H1 (cell line): ENCODE measurements around the gene GRK6. TPM values are rescaled to one million over a fixed set of nuclear protein-coding genes. Genes with fewer than 3 reads are reported as not detected.

Source experiments
- CTCF ChIA-PET: fragments of 300-600 bp; sonication (Branson Sonifier 250); formaldehyde crosslinking; loops from one replicate; lab custom pipeline; 2021; ENCODE audit not compliant: partially characterized antibody; lab: Charles Lee
- POLR2A ChIA-PET: fragments of 300-600 bp; sonication (Branson Sonifier 250); formaldehyde crosslinking; loops from one replicate; lab custom pipeline; 2021; ENCODE audit warnings: inconsistent platforms; ENCODE audit not compliant: partially characterized antibody; lab: Charles Lee
- DNase-seq, 2 experiments: peaks; one replicate each; pipeline versions ENCODE4 v3.0.0 to v3.0.0-alpha.2; 2010 to 2022; ENCODE audit warnings: low spot score in 2 of 2, low read depth in 1 of 2, mixed read lengths in 1 of 2
- FAIRE-seq: peaks from 2 replicates; lab custom pipeline; 2011; peaks lifted over from hg19 to GRCh38; lab: Jason Lieb, UNC
- H2AFZ ChIP-seq: 2 replicates; pipeline ENCODE4 v1.8.1; 2012; ENCODE audit warnings: low read length, inconsistent platforms
- H2AK5ac ChIP-seq: 2 replicates; pipeline ENCODE4 v1.6.1; 2013; ENCODE audit warnings: low read depth, low read length
- H2BK120ac ChIP-seq: replicated peaks from 2 replicates; pipeline ENCODE3; 2013; ENCODE audit warnings: low read depth, low read length, inconsistent platforms
- H2BK12ac ChIP-seq: 2 replicates; pipeline ENCODE4 v1.6.1; 2013; ENCODE audit warnings: low read depth, low read length
- H2BK15ac ChIP-seq: 2 replicates; pipeline ENCODE4 v1.6.1; 2013; ENCODE audit warnings: low read length
- H2BK20ac ChIP-seq: 2 replicates; pipeline ENCODE4 v1.6.1; 2013; ENCODE audit warnings: low read length
- H2BK5ac ChIP-seq: 2 replicates; pipeline ENCODE4 v1.6.1; 2013; ENCODE audit warnings: low read depth, low read length
- H3K14ac ChIP-seq: 2 replicates; pipeline ENCODE4 v1.6.1; 2013; ENCODE audit warnings: inconsistent platforms; ENCODE audit not compliant: insufficient read length
- H3K18ac ChIP-seq: 2 replicates; pipeline ENCODE4 v1.6.1; 2013; ENCODE audit warnings: low read length; ENCODE audit errors: extremely low read depth
- H3K23ac ChIP-seq: 2 replicates; pipeline ENCODE4 v1.6.1; 2013; ENCODE audit warnings: inconsistent platforms; ENCODE audit not compliant: insufficient read length
- H3K23me2 ChIP-seq: 2 replicates; pipeline ENCODE4 v1.6.1; 2013; ENCODE audit warnings: low read depth, low read length
- H3K27ac ChIP-seq: 2 replicates; pipeline ENCODE4 v1.6.1; 2011; ENCODE audit warnings: low read depth, low read length, inconsistent platforms
- H3K27me3 ChIP-seq, 4 experiments: replicated peaks in 1 of 4; 1 replicate in 1 of 4; 2 replicates in 3 of 4; pipeline versions ENCODE4 v1.6.1 to v1.8.1; 2011 to 2013; ENCODE audit warnings: low read length in 3 of 4, mild to moderate bottlenecking in 3 of 4, inconsistent platforms in 2 of 4, mixed read lengths in 2 of 4, moderate library complexity in 1 of 4; ENCODE audit not compliant: control insufficient read depth in 3 of 4, insufficient read depth in 3 of 4; ENCODE audit errors: extremely low read depth in 1 of 4
- H3K36me3 ChIP-seq, 4 experiments: 2 replicates each; pipeline versions ENCODE4 v1.6.1 to v1.8.1; 2011 to 2013; ENCODE audit warnings: mild to moderate bottlenecking in 4 of 4, low read length in 3 of 4, moderate library complexity in 2 of 4, control low read depth in 1 of 4, inconsistent platforms in 1 of 4; ENCODE audit not compliant: insufficient read depth in 4 of 4, control insufficient read depth in 2 of 4
- H3K4ac ChIP-seq: replicated peaks from 2 replicates; pipeline ENCODE3; 2013; ENCODE audit warnings: low read length, low read depth, mixed read lengths, inconsistent platforms; ENCODE audit not compliant: insufficient read length
- H3K4me1 ChIP-seq, 4 experiments: replicated peaks in 1 of 4; 1 replicate in 1 of 4; 2 replicates in 3 of 4; pipeline versions ENCODE4 v1.6.1 to v1.8.1; 2011 to 2013; ENCODE audit warnings: low read length in 3 of 4, inconsistent platforms in 2 of 4, mixed read lengths in 1 of 4; ENCODE audit not compliant: insufficient read depth in 4 of 4, control insufficient read depth in 3 of 4
- H3K4me2 ChIP-seq, 2 experiments: 2 replicates each; pipeline versions ENCODE4 v1.6.1 to v1.8.1; 2011 to 2013; ENCODE audit warnings: low read depth in 2 of 2, low read length in 2 of 2, control low read depth in 1 of 2, inconsistent platforms in 1 of 2, mild to moderate bottlenecking in 1 of 2; ENCODE audit not compliant: insufficient read depth in 1 of 2
- H3K4me3 ChIP-seq, 4 experiments: fragments of 200-600, 300-600 bp in 1 of 4; sonication (generic), shearing (Covaris generic), sonication (Bioruptor Twin) in 1 of 4; 2 replicates each; pipeline versions ENCODE4 v1.5.1 to v1.8.1; 2011 to 2016; ENCODE audit warnings: low read length in 4 of 4, low read depth in 3 of 4, control low read depth in 2 of 4, inconsistent platforms in 2 of 4, mild to moderate bottlenecking in 2 of 4, mixed read lengths in 1 of 4, moderate library complexity in 1 of 4; ENCODE audit not compliant: insufficient read depth in 2 of 4; ENCODE audit errors: extremely low read depth in 1 of 4
- H3K56ac ChIP-seq: replicated peaks from 2 replicates; pipeline ENCODE3; 2013; ENCODE audit warnings: low read depth, mild to moderate bottlenecking, mixed read lengths, low read length, inconsistent platforms; ENCODE audit not compliant: insufficient read length
- H3K79me1 ChIP-seq: 2 replicates; pipeline ENCODE4 v1.6.1; 2013; ENCODE audit warnings: low read depth, low read length, control low read depth
- H3K79me2 ChIP-seq, 2 experiments: 2 replicates each; pipeline versions ENCODE4 v1.6.1 to v1.8.1; 2012 to 2013; ENCODE audit warnings: low read length in 2 of 2, mild to moderate bottlenecking in 2 of 2, inconsistent platforms in 1 of 2; ENCODE audit not compliant: insufficient read depth in 2 of 2, control insufficient read depth in 1 of 2
- H3K9ac ChIP-seq, 4 experiments: replicated peaks in 1 of 4; 1 replicate in 1 of 4; 2 replicates in 3 of 4; pipeline versions ENCODE4 v1.6.1 to v1.8.1; 2011 to 2013; ENCODE audit warnings: low read depth in 3 of 4, low read length in 3 of 4, control low read depth in 2 of 4, mild to moderate bottlenecking in 2 of 4, moderate library complexity in 2 of 4, inconsistent platforms in 1 of 4; ENCODE audit errors: extremely low read depth in 1 of 4
- H3K9me3 ChIP-seq, 2 experiments: 2 replicates each; pipeline versions ENCODE4 v1.6.1 to v1.8.1; 2012 to 2013; ENCODE audit warnings: mild to moderate bottlenecking in 2 of 2, moderate library complexity in 2 of 2, control low read depth in 1 of 2, inconsistent platforms in 1 of 2, low read depth in 1 of 2, low read length in 1 of 2, mixed read lengths in 1 of 2; ENCODE audit not compliant: insufficient read depth in 2 of 2
- H4K20me1 ChIP-seq, 2 experiments: replicated peaks in 1 of 2; 2 replicates each; pipeline versions ENCODE3 to v1.8.1; 2011 to 2013; ENCODE audit warnings: inconsistent platforms in 2 of 2, low read length in 2 of 2, mild to moderate bottlenecking in 1 of 2; ENCODE audit not compliant: insufficient read depth in 2 of 2, control insufficient read depth in 1 of 2
- H4K5ac ChIP-seq: 2 replicates; pipeline ENCODE4 v1.6.1; 2013; ENCODE audit warnings: low read length, low read depth, mixed read lengths, inconsistent platforms; ENCODE audit not compliant: insufficient read length
- H4K8ac ChIP-seq: 2 replicates; pipeline ENCODE4 v1.8.0; 2013; ENCODE audit warnings: mild to moderate bottlenecking, moderate library complexity, low read length, inconsistent platforms; ENCODE audit not compliant: insufficient read depth; ENCODE audit errors: extremely low read depth
- H4K91ac ChIP-seq: replicated peaks from 2 replicates; pipeline ENCODE3; 2013; ENCODE audit warnings: low read length, mixed read lengths, inconsistent platforms; ENCODE audit not compliant: insufficient read length
- EZH2 ChIP-seq: fragments of 200-600 bp; sonication (generic); IDR thresholded peaks from 2 replicates; pipeline ENCODE4 v1.7.1; 2012; ENCODE audit warnings: low read depth, mild to moderate bottlenecking, moderate library complexity, low read length, inconsistent platforms; ENCODE audit not compliant: severe bottlenecking
- MAFK ChIP-seq: IDR thresholded peaks from 2 replicates; pipeline ENCODE4 v1.6.1; 2012; ENCODE audit warnings: low read depth, mild to moderate bottlenecking, improper control_type of control experiment, low read length
- POLR2AphosphoS5 ChIP-seq: IDR thresholded peaks from 2 replicates; pipeline ENCODE4 v1.6.1; 2011; ENCODE audit warnings: low read depth, low read length
- YY1 ChIP-seq: IDR thresholded peaks from 2 replicates; pipeline ENCODE4 v1.6.1; 2011; ENCODE audit warnings: low read depth, mild to moderate bottlenecking, low read length
- WGBS, 2 experiments: shearing (Covaris generic) in 1 of 2; methylation state at CpG; one replicate each; pipeline versions ENCODE4 v1.1.6 to v1.1.7; 2013 to 2015; ENCODE audit warnings: low lambda C conversion rate in 2 of 2, mixed read lengths in 2 of 2, inconsistent platforms in 1 of 2, low coverage in 1 of 2, missing lambda C conversion rate in 1 of 2; ENCODE audit not compliant: insufficient replicate concordance in 2 of 2, insufficient coverage in 1 of 2, insufficient read length in 1 of 2; ENCODE audit errors: extremely low coverage in 1 of 2, missing lambda C conversion rate in 1 of 2; 5-methylcytosine and 5-hydroxymethylcytosine counted together
- polyA plus RNA-seq, 7 experiments: library from polyadenylated mRNA; depleted of rRNA in 3 of 7; stranded (reverse) in 5 of 7; unstranded in 2 of 7; fragments of >200 nt in 5 of 7; fragments of 200-250 nt in 2 of 7; gene quantifications; 1 replicate in 5 of 7; 2 replicates in 1 of 7; 4 replicates in 1 of 7; pipeline versions ENCODE4 v1.2.1 to v1.2.3, GENCODE V29; 2011 to 2013; ENCODE audit warnings: missing spikeins in 2 of 7, mixed read lengths in 2 of 7
- total RNA-seq: library from RNA; stranded (reverse); fragmentation: NEBNext Ultra II Directional; extraction: Animal tissue kit (Norgen Biotek cat#: 25700); gene quantifications from 2 replicates; pipeline ENCODE4 v1.2.1, GENCODE V29; 2021

The GRK6 gene
- total and polyA plus RNA-seq, 2 of the 8 experiments (the other 6 are each of a cell fraction or from before 2014, with no cell fraction given), result 31.8 to 57.8 TPM

- H3K14ac ChIP-seq, result no peak overlapping the region
- WGBS, 2 experiments, result 92% methylated on average over 10 of the region's 10 CpGs; no CpG with 5 or more reads in 1 of the 2 experiments
- H4K8ac ChIP-seq, result no peak overlapping the region
- POLR2A ChIA-PET, result interaction anchor here (1.7 to 67.5 kb wide), 5 partner anchors 15 to 48 kb away, joined by 4 to 3349 read pairs (median 143); partner anchors contain the start of genes DBN1, DOK3, GRK6 and PDLIM7
- no peaks in the 10 kb centered on the region for H3K79me1 ChIP-seq
- H2BK120ac ChIP-seq, result no peak overlapping the region
- H4K20me1 ChIP-seq, result peaks cover 0 to 8% of the 10 kb centered on the region in 2 experiments
- H3K23ac ChIP-seq, result no peak overlapping the region
- DNase-seq (no peak), FAIRE-seq (no peak)
- CTCF ChIA-PET, result interaction anchor here (0.8 to 23.6 kb wide), 6 partner anchors 15 to 120 kb away, joined by 3 to 430 read pairs (median 189); partner anchors contain the start of genes F12, PFN3 and SLC34A1
- TF ChIP-seq MAFK, result no peak
- TF ChIP-seq YY1, result no peak
- TF ChIP-seq EZH2, result no peak
- 0 out of 2 replicates have a peak, but pooled peaks have one; percentile 47 for TF ChIP-seq POLR2AphosphoS5
- H2BK20ac ChIP-seq, result no peak overlapping the region
- H2BK12ac ChIP-seq, result no peak overlapping the region
- H3K4me2 ChIP-seq, result no peak overlapping the region
- no peak overlapping the region for H2BK5ac ChIP-seq
- H3K4ac ChIP-seq, result no peak overlapping the region
- no peak overlapping the region for H2AFZ ChIP-seq
- H3K27ac ChIP-seq, result no peak overlapping the region
- no peaks in the 10 kb centered on the region for H3K23me2 ChIP-seq
- H3K4me1 ChIP-seq, result peaks cover 0 to 5% (median 2%) of the 10 kb centered on the region in 4 experiments; a peak in 3 of 7 replicates
- H3K79me2 ChIP-seq, result no peaks in the 10 kb centered on the region
- H2BK15ac ChIP-seq, result no peak overlapping the region
- no peak overlapping the region for H3K4me3 ChIP-seq
- H4K91ac ChIP-seq, result no peak overlapping the region
- H4K5ac ChIP-seq, result no peak overlapping the region
- no peak overlapping the region for H3K56ac ChIP-seq
- H3K18ac ChIP-seq, result no peak overlapping the region
- peaks cover 6 to 29% (median 18%) of the 10 kb centered on the region in 4 experiments; a peak in 6 of 8 replicates for H3K36me3 ChIP-seq
- no peaks in the 10 kb centered on the region for H3K9me3 ChIP-seq
- no peaks in the 10 kb centered on the region for H3K27me3 ChIP-seq
- no peak overlapping the region for H2AK5ac ChIP-seq
- no peak overlapping the region for H3K9ac ChIP-seq
Measured at GRCh38 chr5:177438468-177438867, 12.0 kb downstream of the GRK6 start.
